Stimulated activated memory B cell treated with anti-CD40 and anti-IgM and Interleukin-4, amounts not matched to agents 10 μg/mL and 1 μg/mL and 100 μg/mL, for 72 hours (primary cell): ENCODE measurements around the gene ZNF282.
"Not testable (repeated sequence)": the region's sequence is repeated elsewhere in the genome, so short reads cannot be mapped to it uniquely, and the experiment has no call there.

Experiments
- ATAC-seq: fragments of 150-1000 bp; cut with Tn5 transposase; 2 replicates; pipeline ENCODE4 v1.10.0; 2021
- H3K27ac Mint-ChIP-seq: one replicate; pipeline ENCODE4 v1.8.0; 2022; ENCODE audit warnings: mild to moderate bottlenecking, mixed read lengths
- H3K27me3 Mint-ChIP-seq: one replicate; pipeline ENCODE4 v1.8.0; 2022; ENCODE audit warnings: mixed read lengths
- H3K36me3 Mint-ChIP-seq: one replicate; pipeline ENCODE4 v1.8.0; 2022; ENCODE audit warnings: mixed read lengths
- H3K4me1 Mint-ChIP-seq: one replicate; pipeline ENCODE4 v1.8.0; 2022; ENCODE audit warnings: mixed read lengths
- H3K4me3 Mint-ChIP-seq: one replicate; pipeline ENCODE4 v1.8.0; 2022; ENCODE audit warnings: mild to moderate bottlenecking, moderate library complexity, mixed read lengths
- H3K9me3 Mint-ChIP-seq: one replicate; pipeline ENCODE4 v1.8.0; 2022; ENCODE audit warnings: mixed read lengths

Gene ZNF282

GRCh38 chr7:149226840-149227494 is 31.6 kb downstream of the ZNF282 start:
- Mint-ChIP-seq H3K27me3 (peaks cover under 1% of the 10 kb centered on the region), H3K4me3 (no peak overlapping the region), H3K4me1 (no peaks in the 10 kb centered on the region), H3K9me3 (no peaks in the 10 kb centered on the region), H3K27ac (no peak overlapping the region), H3K36me3 (peaks cover 35% of the 10 kb centered on the region)
- no peak for ATAC-seq

GRCh38 chr7:149228831-149229471 is 33.6 kb downstream of the ZNF282 start:
- no peak overlapping the region for H3K4me3 Mint-ChIP-seq
- peaks cover 24% of the 10 kb centered on the region for H3K36me3 Mint-ChIP-seq
- H3K4me1 Mint-ChIP-seq = no peaks in the 10 kb centered on the region
- H3K27ac Mint-ChIP-seq = no peak overlapping the region
- ATAC-seq = no peak
- H3K27me3 Mint-ChIP-seq = peaks cover 14% of the 10 kb centered on the region
- no peaks in the 10 kb centered on the region for H3K9me3 Mint-ChIP-seq

- Mint-ChIP-seq H3K27ac (no peak overlapping the region), H3K27me3 (peaks cover 14% of the 10 kb centered on the region), H3K4me1 (no peaks in the 10 kb centered on the region), H3K9me3 (no peaks in the 10 kb centered on the region), H3K36me3 (peaks cover 19% of the 10 kb centered on the region), H3K4me3 (no peak overlapping the region)
- ATAC-seq = no peak
Observed at GRCh38 chr7:149229526-149229925, 34.2 kb downstream of the ZNF282 start.

DNA sequence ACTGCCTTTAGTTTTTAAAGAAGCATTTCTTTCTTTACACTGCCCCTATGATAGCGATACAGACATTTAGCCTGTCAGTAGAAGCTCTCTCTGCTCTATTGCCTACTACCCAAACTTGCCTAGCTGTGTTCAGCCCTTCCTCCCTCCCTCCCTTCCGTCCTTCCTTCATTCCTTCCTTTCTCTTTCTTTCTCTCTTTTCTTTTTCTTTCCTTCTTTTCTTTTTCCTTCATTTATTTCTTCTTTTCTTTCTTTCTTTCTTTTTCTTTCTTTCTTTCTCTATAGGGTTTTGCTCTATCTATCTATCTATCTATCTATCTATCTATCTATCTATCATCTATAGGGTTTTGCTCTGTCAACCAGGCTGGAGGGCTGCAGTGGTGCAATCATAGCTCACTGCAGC is 37.0 kb downstream of the ZNF282 start:
- no peak for ATAC-seq
- H3K9me3 Mint-ChIP-seq = no peaks in the 10 kb centered on the region
- H3K4me1 Mint-ChIP-seq = no peaks in the 10 kb centered on the region
- H3K27me3 Mint-ChIP-seq = peaks cover 14% of the 10 kb centered on the region
- no peak overlapping the region for H3K4me3 Mint-ChIP-seq
- H3K27ac Mint-ChIP-seq = no peak overlapping the region
- H3K36me3 Mint-ChIP-seq = no peaks in the 10 kb centered on the region

DNA sequence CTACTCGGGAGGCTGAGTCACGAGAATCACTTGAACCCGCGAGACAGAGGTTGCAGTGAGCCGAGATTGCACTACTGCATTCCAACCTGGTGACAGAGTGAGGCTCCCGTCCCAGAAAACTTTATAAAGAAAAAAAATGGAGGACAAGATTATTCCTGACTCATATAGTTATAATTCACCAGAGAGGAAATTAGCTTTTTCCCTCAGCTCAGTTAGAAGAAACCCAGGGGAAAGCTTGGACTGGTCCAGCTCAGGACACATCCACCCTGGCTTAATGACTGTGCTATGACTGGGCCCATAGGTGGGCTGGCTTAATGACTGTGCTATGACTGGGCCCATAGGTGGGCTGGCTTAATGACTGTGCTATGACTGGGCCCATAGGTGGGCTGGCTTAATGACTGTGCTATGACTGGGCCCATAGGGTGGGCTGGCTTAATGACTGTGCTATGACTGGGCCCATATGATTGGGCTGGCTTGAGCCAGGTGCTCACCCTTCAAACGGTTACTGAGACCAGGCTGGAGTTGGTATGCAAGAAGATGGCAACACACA is 38.4 kb downstream of the ZNF282 start:
- not testable (repeated sequence) for H3K4me3 Mint-ChIP-seq, H3K4me1 Mint-ChIP-seq, H3K27ac Mint-ChIP-seq, H3K36me3 Mint-ChIP-seq, H3K9me3 Mint-ChIP-seq, ATAC-seq
- H3K27me3 Mint-ChIP-seq = peaks cover 14% of the 10 kb centered on the region

DNA sequence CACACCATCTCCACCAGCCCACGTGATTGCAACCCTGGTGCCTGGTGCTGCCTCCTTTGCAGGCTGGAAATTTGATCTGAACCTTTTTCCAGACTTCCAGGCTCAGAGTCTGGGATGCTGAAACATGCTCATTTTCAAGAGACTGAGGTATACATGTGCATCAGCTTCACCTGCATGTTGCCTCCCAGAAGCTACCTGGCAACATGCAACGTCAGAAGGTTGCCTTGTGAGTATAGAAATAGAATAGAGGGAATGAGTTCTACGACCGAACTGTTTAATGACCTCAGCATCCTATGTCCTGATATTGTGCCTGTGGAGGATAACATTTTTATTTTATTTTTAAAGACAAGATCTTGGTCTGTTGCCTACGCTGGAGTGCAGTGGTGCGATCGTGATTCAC is 42.2 kb downstream of the ZNF282 start:
- Mint-ChIP-seq H3K4me1 (peaks cover 27% of the 10 kb centered on the region), H3K36me3 (peaks cover 3% of the 10 kb centered on the region), H3K4me3 (no peak overlapping the region), H3K27ac (no peak overlapping the region), H3K27me3 (peaks cover 8% of the 10 kb centered on the region), H3K9me3 (peaks cover 4% of the 10 kb centered on the region)
- no peak for ATAC-seq

DNA sequence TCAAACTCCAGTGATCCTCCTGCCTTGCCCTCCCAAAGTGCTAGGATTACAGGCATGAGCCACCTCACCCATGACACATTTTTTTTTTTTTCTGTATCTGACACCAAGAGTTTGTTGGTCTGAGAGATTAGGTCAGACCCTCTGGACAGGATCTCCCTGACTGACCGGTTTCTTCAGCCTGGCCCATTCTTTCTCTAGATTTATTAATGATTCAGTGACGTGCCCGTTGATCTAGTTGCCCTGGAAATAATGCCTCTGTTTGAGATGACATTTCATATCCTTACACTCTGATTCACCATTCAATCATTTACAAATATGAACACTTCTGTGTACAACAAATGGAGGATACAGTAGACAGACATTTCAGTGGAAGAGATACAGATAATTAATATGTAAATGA is 42.7 kb downstream of the ZNF282 start:
- ATAC-seq = no peak
- H3K4me3 Mint-ChIP-seq = peak overlapping the region; percentile 94
- H3K27ac Mint-ChIP-seq = peak overlapping the region; percentile 88
- peaks cover 3% of the 10 kb centered on the region for H3K27me3 Mint-ChIP-seq
- H3K9me3 Mint-ChIP-seq = peaks cover 8% of the 10 kb centered on the region
- H3K4me1 Mint-ChIP-seq = peaks cover 32% of the 10 kb centered on the region
- H3K36me3 Mint-ChIP-seq = peaks cover 8% of the 10 kb centered on the region

GRCh38 chr7:149239345-149240143 is 44.2 kb downstream of the ZNF282 start, which contains the start of gene ZNF212:
Gene ZNF212 (plus strand): TSS chr7:149239651. CDS start chr7:149239779, 128 bp downstream.
- ATAC-seq = peak; percentile 100
- Mint-ChIP-seq H3K27ac (peak within 1 kb of the TSS; percentile 88), H3K36me3 (peaks cover 9% of the 10 kb centered on the region), H3K4me1 (peaks cover 35% of the 10 kb centered on the region), H3K4me3 (peak within 1 kb of the TSS; percentile 94), H3K9me3 (peaks cover 8% of the 10 kb centered on the region), H3K27me3 (no peaks in the 10 kb centered on the region)

- Mint-ChIP-seq H3K4me1 (peaks cover 46% of the 10 kb centered on the region), H3K4me3 (peak overlapping the region; percentile 94), H3K9me3 (peaks cover 8% of the 10 kb centered on the region), H3K27me3 (no peaks in the 10 kb centered on the region), H3K27ac (peak overlapping the region; percentile 88), H3K36me3 (peaks cover 11% of the 10 kb centered on the region)
- ATAC-seq = no peak
Observed at GRCh38 chr7:149240637-149241036, 45.3 kb downstream of the ZNF282 start.

DNA sequence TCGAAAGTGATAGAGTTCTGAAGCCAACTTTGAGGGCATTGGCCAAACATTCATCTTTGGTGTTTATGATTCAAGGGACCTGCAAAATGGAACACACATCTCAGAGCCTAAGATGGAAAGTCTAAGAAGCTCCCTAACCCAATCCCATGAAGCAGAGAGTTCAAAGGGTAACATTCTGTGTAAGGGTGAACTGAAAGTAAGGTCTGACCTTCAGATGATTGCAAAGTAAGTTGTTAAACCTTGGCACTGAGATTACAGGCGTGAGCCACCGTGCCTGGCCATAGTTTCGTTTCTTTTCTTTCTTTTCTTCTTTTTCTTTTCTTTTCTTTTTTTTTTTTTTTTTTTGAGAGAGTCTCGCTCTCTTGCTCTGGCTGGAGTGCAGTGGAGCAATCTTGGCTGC is 46.4 kb downstream of the ZNF282 start:
- Mint-ChIP-seq H3K27ac (no peak overlapping the region), H3K9me3 (peaks cover 8% of the 10 kb centered on the region), H3K4me3 (no peak overlapping the region), H3K4me1 (peaks cover 54% of the 10 kb centered on the region), H3K36me3 (peaks cover 17% of the 10 kb centered on the region), H3K27me3 (no peaks in the 10 kb centered on the region)
- ATAC-seq = no peak

GRCh38 chr7:149245244-149245643 is 49.9 kb downstream of the ZNF282 start:
- Mint-ChIP-seq H3K4me1 (peaks cover 55% of the 10 kb centered on the region), H3K36me3 (peaks cover 29% of the 10 kb centered on the region), H3K27ac (peak overlapping the region; percentile 78), H3K4me3 (no peak overlapping the region), H3K27me3 (no peaks in the 10 kb centered on the region), H3K9me3 (peaks cover 4% of the 10 kb centered on the region)
- ATAC-seq = peak; percentile 84

- H3K36me3 Mint-ChIP-seq = peaks cover 34% of the 10 kb centered on the region
- H3K4me3 Mint-ChIP-seq = no peak overlapping the region
- H3K27ac Mint-ChIP-seq = peak overlapping the region; percentile 78
- H3K9me3 Mint-ChIP-seq = peaks cover 4% of the 10 kb centered on the region
- no peak for ATAC-seq
- no peaks in the 10 kb centered on the region for H3K27me3 Mint-ChIP-seq
- peaks cover 50% of the 10 kb centered on the region for H3K4me1 Mint-ChIP-seq
Observed at GRCh38 chr7:149245744-149246143, 50.4 kb downstream of the ZNF282 start.

DNA sequence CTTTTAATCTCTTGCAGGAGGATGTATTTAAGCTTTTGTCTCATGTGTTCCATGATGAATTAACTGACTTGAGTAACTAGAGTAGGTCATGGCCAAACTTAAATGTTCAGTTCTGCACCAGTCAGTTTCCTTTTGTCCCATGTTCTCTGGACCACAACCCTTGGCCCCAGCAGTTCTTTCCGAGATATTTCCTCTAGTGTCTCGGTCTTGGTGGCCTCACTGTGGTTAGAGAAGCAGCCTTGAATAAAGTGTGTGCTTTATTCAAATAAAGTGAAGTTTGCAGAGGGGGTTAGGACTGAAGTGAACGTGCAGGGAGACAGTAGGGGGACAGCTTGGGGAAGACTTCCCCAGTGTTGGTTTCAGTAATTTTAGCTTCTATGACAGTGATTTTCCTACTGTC is 53.4 kb downstream of the ZNF282 start:
- Mint-ChIP-seq H3K9me3 (no peaks in the 10 kb centered on the region), H3K4me1 (peaks cover 40% of the 10 kb centered on the region), H3K4me3 (peak overlapping the region; percentile 7), H3K36me3 (peaks cover 43% of the 10 kb centered on the region), H3K27me3 (no peaks in the 10 kb centered on the region), H3K27ac (peak overlapping the region; percentile 78)
- peak; percentile 87 for ATAC-seq

DNA sequence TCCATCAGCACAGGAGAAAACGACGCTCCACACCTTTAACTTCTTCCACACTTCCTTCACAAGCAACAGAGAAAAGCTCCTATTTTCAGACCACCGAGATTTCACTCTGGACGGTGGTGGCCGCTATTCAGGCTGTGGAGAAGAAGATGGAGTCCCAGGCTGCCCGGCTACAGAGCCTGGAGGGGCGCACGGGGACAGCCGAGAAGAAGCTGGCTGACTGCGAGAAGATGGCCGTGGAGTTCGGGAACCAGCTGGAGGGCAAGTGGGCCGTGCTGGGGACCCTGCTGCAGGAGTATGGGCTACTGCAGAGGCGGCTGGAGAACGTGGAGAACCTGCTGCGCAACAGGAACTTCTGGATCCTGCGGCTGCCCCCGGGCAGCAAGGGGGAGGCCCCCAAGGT is 54.8 kb downstream of the ZNF282 start:
- not testable (repeated sequence) for ATAC-seq, H3K27me3 Mint-ChIP-seq, H3K9me3 Mint-ChIP-seq, H3K4me3 Mint-ChIP-seq
- peaks cover 49% of the 10 kb centered on the region for H3K36me3 Mint-ChIP-seq
- peak overlapping the region; percentile 78 for H3K27ac Mint-ChIP-seq
- H3K4me1 Mint-ChIP-seq = peaks cover 31% of the 10 kb centered on the region

GRCh38 chr7:149251518-149251917 is 56.2 kb downstream of the ZNF282 start:
- not testable (repeated sequence) for H3K4me3 Mint-ChIP-seq, H3K27me3 Mint-ChIP-seq, H3K9me3 Mint-ChIP-seq, ATAC-seq, H3K27ac Mint-ChIP-seq
- peaks cover 48% of the 10 kb centered on the region for H3K36me3 Mint-ChIP-seq
- peaks cover 18% of the 10 kb centered on the region for H3K4me1 Mint-ChIP-seq
